HG03175 (cell line): Measurements from ENCODE around the gene SHISA4.

Experiments used
- ATAC-seq: cut with Tn5 transposase; IDR thresholded peaks from one replicate; pipeline ENCODE4 v1.9.1; 2021; ENCODE audit warnings: mild to moderate bottlenecking, moderate library complexity; ENCODE audit not compliant: unreplicated experiment

SHISA4 gene

GRCh38 chr1:201880928-201881571, 7.6 kb upstream of the SHISA4 start:
- ATAC-seq: no peak

GRCh38 chr1:201881617-201882016, 7.1 kb upstream of the SHISA4 start:
- no peak for ATAC-seq

- ATAC-seq: peak; percentile 56
These were observed 6.0 kb upstream of the SHISA4 start for GRCh38 chr1:201882665-201883132.

GRCh38 chr1:201883266-201883665, 5.4 kb upstream of the SHISA4 start:
- ATAC-seq: no peak

GRCh38 chr1:201883786-201884185, 4.9 kb upstream of the SHISA4 start:
- ATAC-seq: no peak

GRCh38 chr1:201884425-201884824, 4.3 kb upstream of the SHISA4 start:
- ATAC-seq: no peak

- no peak for ATAC-seq
These were observed 3.1 kb upstream of the SHISA4 start for GRCh38 chr1:201885531-201886075.

GRCh38 chr1:201886103-201886885, 2.4 kb upstream of the SHISA4 start:
- ATAC-seq: no peak

- ATAC-seq: no peak
These were observed 1.4 kb upstream of the SHISA4 start for GRCh38 chr1:201887116-201887866.

- ATAC-seq: no peak
These were observed 631 bp downstream of the SHISA4 start for GRCh38 chr1:201889090-201889968.

- no peak for ATAC-seq
These were observed 1.5 kb downstream of the SHISA4 start for GRCh38 chr1:201890223-201890622.

GRCh38 chr1:201890806-201891450, 2.2 kb downstream of the SHISA4 start:
- no peak for ATAC-seq

GRCh38 chr1:201891451-201892045, 2.9 kb downstream of the SHISA4 start:
- no peak for ATAC-seq

- ATAC-seq: no peak
These were observed 3.5 kb downstream of the SHISA4 start for GRCh38 chr1:201892211-201892610.

GRCh38 chr1:201893431-201893830, 4.7 kb downstream of the SHISA4 start:
- ATAC-seq: no peak

- ATAC-seq: no peak
These were observed 5.8 kb downstream of the SHISA4 start for GRCh38 chr1:201894343-201895119.

- ATAC-seq: no peak
These were observed 6.5 kb downstream of the SHISA4 start for GRCh38 chr1:201895120-201895665.
